Measurements from ENCODE around the gene RBFOX2. TPM values are rescaled to one million over a fixed set of nuclear protein-coding genes. Genes with fewer than 3 reads are reported as not detected.
"Not testable (repeated sequence)": the region's sequence is repeated elsewhere in the genome, so short reads cannot be mapped to it uniquely, and the experiment has no call there.

Gene RBFOX2
- total RNA-seq, 1 donor from 2014 or later: 3.2 TPM

DNA sequence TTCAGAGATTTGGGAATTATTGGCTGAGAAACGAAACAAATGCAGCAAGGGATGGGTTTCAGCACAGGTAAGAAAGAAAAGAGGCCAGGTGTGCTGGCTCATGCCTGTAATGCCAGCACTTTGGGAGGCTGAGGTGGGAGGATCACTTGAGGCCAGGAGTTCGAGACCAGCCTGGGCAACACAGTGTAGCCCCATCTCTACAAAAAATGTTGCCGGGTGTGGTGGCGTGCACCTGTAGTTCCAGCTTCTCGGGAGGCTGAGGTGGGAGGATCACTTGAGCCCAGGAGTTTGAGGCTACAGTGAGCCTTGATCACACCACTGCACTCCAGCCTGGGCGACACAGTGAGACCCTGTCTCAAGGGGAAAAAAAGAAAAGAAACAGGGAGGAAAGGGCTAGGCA lies 290.7 kb downstream of the RBFOX2 start:
- intact Hi-C loops (cut with micrococcal nuclease); H3K9me3 Mint-ChIP-seq; H3K4me3 Mint-ChIP-seq (ENCODE audit: low read depth); H3K4me1 Mint-ChIP-seq (ENCODE audit: low read depth); H3K36me3 Mint-ChIP-seq (ENCODE audit: low read depth); DNase-seq (ENCODE audit: low spot score); H3K27me3 Mint-ChIP-seq (ENCODE audit: low read depth); H3K27ac Mint-ChIP-seq: not testable (repeated sequence)

DNA sequence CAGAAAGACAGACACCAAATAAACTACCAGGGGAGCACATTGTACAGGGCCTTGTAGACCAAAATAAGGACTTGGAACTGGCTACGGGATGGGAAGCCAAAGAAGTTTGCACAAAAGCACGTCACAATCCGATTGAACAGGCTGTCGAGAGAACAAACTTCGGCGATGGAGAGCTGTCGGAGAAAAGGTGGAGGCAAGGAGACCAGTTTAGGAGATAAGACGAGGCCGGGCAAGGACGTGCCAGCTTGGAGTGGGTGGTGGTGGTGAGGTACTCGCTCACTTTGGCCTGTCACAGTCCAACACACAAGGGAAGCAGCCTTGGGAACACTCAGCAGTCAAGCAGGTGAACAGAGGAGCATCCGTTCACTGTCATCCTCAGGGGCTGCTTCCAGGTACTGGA lies 291.9 kb downstream of the RBFOX2 start:
- intact Hi-C loops (cut with micrococcal nuclease): no loop called here
- H3K27ac Mint-ChIP-seq: no peak overlapping the region
- H3K9me3 Mint-ChIP-seq: no peaks in the 10 kb centered on the region
- peaks cover under 1% of the 10 kb centered on the region for H3K4me1 Mint-ChIP-seq (ENCODE audit: low read depth)
- no peaks in the 10 kb centered on the region for H3K36me3 Mint-ChIP-seq (ENCODE audit: low read depth)
- DNase-seq (ENCODE audit: low spot score): no peak
- H3K4me3 Mint-ChIP-seq (ENCODE audit: low read depth): no peak overlapping the region
- no peaks in the 10 kb centered on the region for H3K27me3 Mint-ChIP-seq (ENCODE audit: low read depth)

DNA sequence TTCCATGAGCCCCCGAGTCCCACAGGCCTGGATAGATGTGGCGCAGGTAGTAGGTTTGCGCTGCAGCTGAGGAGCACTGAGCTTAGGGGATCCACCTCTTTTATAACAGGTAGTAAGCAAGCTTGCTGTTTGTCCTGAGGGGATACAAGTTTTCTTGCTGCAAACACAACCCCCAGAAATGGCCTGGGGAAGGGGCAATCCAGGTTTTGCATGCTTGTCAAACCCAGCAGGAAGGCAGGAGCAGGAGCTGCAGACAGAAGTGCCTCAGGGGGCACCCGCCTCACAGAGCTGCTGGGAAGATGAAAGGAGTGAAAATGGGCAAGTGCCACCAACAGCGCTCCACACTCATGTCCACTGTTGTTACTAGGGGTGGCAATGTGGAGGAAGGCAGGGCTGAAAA lies 292.5 kb downstream of the RBFOX2 start:
- DNase-seq (ENCODE audit: low spot score): no peak
- H3K27ac Mint-ChIP-seq: no peak overlapping the region
- no peak overlapping the region for H3K4me3 Mint-ChIP-seq (ENCODE audit: low read depth)

DNA sequence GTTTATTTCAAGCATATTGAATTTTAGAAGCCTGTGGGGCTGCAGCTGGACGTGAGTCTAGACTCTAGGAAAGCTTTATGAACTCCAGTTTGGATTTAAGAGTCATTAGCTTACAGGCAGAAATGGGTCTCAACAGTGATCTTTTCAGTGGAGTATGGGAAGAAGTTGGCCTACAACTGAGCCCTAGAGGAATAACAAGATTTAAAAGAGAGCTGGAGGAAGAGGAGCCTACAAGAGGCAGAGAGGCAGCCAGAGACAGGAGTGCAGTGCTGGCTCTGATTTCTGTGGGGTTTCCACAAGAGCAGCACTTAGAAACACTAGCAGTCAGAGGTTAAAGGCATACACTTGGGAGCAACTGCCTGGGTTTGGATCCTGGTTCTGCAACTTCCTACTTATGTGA lies 293.1 kb downstream of the RBFOX2 start:
- no peaks in the 10 kb centered on the region for H3K27me3 Mint-ChIP-seq (ENCODE audit: low read depth)
- no peak overlapping the region for H3K4me3 Mint-ChIP-seq (ENCODE audit: low read depth)
- no peak overlapping the region for H3K27ac Mint-ChIP-seq
- no peaks in the 10 kb centered on the region for H3K4me1 Mint-ChIP-seq (ENCODE audit: low read depth)
- DNase-seq (ENCODE audit: low spot score): no peak
- no peaks in the 10 kb centered on the region for H3K9me3 Mint-ChIP-seq
- H3K36me3 Mint-ChIP-seq (ENCODE audit: low read depth): no peaks in the 10 kb centered on the region
- intact Hi-C loops (cut with micrococcal nuclease): no loop called here

More for the DNA sequence above, 292.5 kb downstream of the RBFOX2 start:
- intact Hi-C loops (cut with micrococcal nuclease): no loop called here
- Mint-ChIP-seq H3K36me3 (ENCODE audit: low read depth) (no peaks in the 10 kb centered on the region), H3K27me3 (ENCODE audit: low read depth) (no peaks in the 10 kb centered on the region), H3K9me3 (no peaks in the 10 kb centered on the region), H3K4me1 (ENCODE audit: low read depth) (no peaks in the 10 kb centered on the region)

DNA sequence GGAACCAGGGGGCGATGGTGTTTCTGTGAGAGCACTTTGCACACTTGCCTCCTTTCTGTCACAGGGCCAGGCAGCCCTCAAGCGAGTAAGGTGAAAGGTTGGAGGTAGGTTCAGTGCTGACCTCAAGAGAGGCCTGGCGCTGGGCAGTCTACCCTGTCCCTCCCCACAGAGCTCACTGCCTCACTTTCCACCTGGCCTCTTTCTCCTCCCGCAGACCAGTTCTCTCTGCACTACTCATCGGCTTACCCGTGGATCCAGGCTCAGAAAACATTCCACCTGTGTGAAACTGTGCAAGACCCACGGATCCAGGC lies 294.2 kb downstream of the RBFOX2 start:
- Mint-ChIP-seq H3K27me3 (ENCODE audit: low read depth) (no peaks in the 10 kb centered on the region), H3K4me1 (ENCODE audit: low read depth) (no peaks in the 10 kb centered on the region), H3K36me3 (ENCODE audit: low read depth) (no peaks in the 10 kb centered on the region), H3K9me3 (no peaks in the 10 kb centered on the region), H3K4me3 (ENCODE audit: low read depth) (no peak overlapping the region), H3K27ac (no peak overlapping the region)
- intact Hi-C loops (cut with micrococcal nuclease): no loop called here
- DNase-seq (ENCODE audit: low spot score): no peak

DNA sequence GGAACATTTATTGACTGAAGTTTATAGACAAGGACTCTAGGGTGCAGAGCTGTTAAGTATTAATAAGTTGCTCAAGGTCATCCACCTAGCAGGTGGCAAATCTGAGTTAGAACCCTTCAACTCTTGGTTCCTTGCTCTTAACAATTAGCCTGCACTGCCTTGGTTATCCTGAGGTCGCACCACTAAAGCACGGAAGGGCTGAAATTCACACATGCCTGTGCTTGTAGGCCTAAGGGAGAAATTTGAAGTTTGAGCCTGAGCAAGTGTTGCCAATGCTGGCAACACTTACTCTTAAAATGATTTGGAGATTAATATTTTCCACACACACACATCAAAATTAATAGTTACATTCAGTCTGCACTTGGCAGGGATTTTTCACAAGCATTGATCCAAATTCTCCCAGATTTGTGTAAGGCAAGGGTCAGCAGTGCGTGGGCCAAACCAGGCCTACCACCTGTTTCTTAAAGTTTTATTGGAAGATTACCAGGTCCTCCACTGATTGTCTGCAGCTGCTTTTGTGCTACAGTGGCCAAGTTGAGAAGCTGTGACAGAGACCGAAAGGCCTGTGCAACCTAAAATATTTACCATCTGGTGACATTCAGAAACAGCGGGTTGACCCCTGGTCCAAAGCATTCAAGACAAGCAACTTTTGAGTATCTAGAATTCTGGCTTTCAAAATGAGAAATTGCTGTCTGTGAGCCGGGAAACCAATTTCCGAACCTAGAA lies 294.7 kb downstream of the RBFOX2 start:
- Mint-ChIP-seq H3K27ac (no peak overlapping the region), H3K36me3 (ENCODE audit: low read depth) (no peaks in the 10 kb centered on the region), H3K27me3 (ENCODE audit: low read depth) (no peaks in the 10 kb centered on the region), H3K4me1 (ENCODE audit: low read depth) (no peaks in the 10 kb centered on the region), H3K4me3 (ENCODE audit: low read depth) (no peak overlapping the region), H3K9me3 (no peaks in the 10 kb centered on the region)
- DNase-seq (ENCODE audit: low spot score): no peak
- intact Hi-C loops (cut with micrococcal nuclease): no loop called here

DNA sequence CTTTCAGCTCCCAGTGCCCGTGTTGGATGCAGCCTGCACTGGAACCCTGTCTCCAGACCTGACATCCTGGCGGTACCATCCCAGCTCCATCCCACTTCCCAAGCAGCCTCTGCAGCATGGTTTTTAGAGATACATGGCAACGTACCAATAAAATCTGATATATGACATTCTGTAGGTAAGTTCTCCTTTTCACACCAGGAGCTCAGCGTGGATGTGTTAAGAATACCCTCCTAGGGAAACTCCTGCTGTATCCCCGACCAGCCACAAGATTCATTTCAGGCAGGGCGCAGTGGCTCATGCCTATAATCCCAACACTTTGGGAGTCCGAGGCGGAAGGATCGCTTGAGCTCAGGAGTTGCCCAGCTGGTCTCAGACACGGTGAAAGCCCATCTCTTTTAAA lies 295.6 kb downstream of the RBFOX2 start:
- no peaks in the 10 kb centered on the region for H3K36me3 Mint-ChIP-seq (ENCODE audit: low read depth)
- no peaks in the 10 kb centered on the region for H3K9me3 Mint-ChIP-seq
- no peak for DNase-seq (ENCODE audit: low spot score)
- intact Hi-C loops (cut with micrococcal nuclease): no loop called here
- no peaks in the 10 kb centered on the region for H3K4me1 Mint-ChIP-seq (ENCODE audit: low read depth)
- no peak overlapping the region for H3K4me3 Mint-ChIP-seq (ENCODE audit: low read depth)
- H3K27me3 Mint-ChIP-seq (ENCODE audit: low read depth): no peaks in the 10 kb centered on the region
- no peak overlapping the region for H3K27ac Mint-ChIP-seq

DNA sequence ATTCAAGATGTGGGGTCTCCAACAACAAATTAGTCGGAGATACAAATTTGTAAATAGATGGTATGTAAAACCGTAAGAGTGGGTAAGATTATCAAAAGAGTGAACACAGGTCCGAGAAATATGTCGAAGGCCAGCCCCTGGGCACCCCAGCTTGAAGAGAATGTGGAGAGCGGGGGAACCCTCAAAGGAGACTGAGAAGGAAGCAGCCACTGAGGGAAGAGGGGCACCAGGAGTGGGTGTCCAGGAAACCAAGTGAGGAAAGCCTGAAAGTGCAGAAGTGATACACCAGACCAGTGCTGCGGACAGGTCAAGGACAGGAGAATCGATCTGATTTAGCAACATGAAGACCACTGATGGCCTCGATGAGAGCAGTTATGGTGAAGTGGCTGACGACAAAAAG lies 296.5 kb downstream of the RBFOX2 start:
- Mint-ChIP-seq H3K27me3 (ENCODE audit: low read depth) (no peaks in the 10 kb centered on the region), H3K36me3 (ENCODE audit: low read depth) (no peaks in the 10 kb centered on the region), H3K27ac (no peak overlapping the region), H3K4me1 (ENCODE audit: low read depth) (no peaks in the 10 kb centered on the region), H3K9me3 (no peaks in the 10 kb centered on the region), H3K4me3 (ENCODE audit: low read depth) (no peak overlapping the region)
- DNase-seq (ENCODE audit: low spot score): no peak
- intact Hi-C loops (cut with micrococcal nuclease): no loop called here

DNA sequence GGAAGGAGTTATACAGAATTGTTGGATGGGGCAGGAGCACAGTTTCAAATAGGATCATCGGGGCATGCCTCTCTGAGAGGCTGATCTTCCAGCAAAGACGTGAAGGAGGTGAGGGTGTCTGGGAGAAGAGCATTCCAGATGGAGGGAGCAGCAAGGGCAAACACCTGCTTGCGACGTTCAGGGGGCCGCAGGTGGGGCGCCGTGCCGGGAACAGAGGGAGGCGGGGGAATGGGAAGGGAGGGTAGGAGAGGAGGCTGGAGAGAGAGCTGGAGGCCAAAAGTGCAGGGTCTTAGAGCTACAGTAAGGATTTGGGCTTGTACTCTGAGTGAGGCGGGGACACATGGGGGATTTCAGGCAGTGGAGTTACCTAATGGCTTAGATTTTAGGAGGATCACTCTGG lies 297.3 kb downstream of the RBFOX2 start:
- no peaks in the 10 kb centered on the region for H3K27me3 Mint-ChIP-seq (ENCODE audit: low read depth)
- H3K27ac Mint-ChIP-seq: no peak overlapping the region
- no peak for DNase-seq (ENCODE audit: low spot score)
- H3K9me3 Mint-ChIP-seq: no peaks in the 10 kb centered on the region
- H3K36me3 Mint-ChIP-seq (ENCODE audit: low read depth): no peaks in the 10 kb centered on the region
- H3K4me1 Mint-ChIP-seq (ENCODE audit: low read depth): no peaks in the 10 kb centered on the region
- intact Hi-C loops (cut with micrococcal nuclease): no loop called here
- H3K4me3 Mint-ChIP-seq (ENCODE audit: low read depth): no peak overlapping the region

DNA sequence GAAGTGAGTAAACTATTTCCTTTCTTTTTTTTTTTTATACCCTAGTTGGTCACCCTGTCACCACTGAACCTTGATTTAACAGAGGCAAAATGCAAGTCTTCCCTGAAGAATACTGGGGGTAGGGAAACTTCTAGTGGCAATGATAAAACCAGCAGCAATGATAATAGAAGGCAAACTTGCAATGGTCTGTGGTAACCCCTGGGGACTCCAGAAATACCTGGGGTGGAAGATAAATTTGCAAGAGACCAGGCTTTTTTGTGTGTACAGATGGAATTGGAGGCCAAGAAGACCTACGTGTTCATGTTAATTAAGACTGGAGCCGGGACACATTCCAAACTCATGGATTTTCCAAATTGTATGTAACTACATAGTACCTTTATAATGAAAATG lies 299.3 kb downstream of the RBFOX2 start:
- Mint-ChIP-seq H3K9me3 (no peaks in the 10 kb centered on the region), H3K4me3 (ENCODE audit: low read depth) (no peak overlapping the region), H3K27me3 (ENCODE audit: low read depth) (no peaks in the 10 kb centered on the region), H3K4me1 (ENCODE audit: low read depth) (no peaks in the 10 kb centered on the region), H3K27ac (no peak overlapping the region), H3K36me3 (ENCODE audit: low read depth) (no peaks in the 10 kb centered on the region)
- intact Hi-C loops (cut with micrococcal nuclease): no loop called here
- DNase-seq (ENCODE audit: low spot score): no peak

DNA sequence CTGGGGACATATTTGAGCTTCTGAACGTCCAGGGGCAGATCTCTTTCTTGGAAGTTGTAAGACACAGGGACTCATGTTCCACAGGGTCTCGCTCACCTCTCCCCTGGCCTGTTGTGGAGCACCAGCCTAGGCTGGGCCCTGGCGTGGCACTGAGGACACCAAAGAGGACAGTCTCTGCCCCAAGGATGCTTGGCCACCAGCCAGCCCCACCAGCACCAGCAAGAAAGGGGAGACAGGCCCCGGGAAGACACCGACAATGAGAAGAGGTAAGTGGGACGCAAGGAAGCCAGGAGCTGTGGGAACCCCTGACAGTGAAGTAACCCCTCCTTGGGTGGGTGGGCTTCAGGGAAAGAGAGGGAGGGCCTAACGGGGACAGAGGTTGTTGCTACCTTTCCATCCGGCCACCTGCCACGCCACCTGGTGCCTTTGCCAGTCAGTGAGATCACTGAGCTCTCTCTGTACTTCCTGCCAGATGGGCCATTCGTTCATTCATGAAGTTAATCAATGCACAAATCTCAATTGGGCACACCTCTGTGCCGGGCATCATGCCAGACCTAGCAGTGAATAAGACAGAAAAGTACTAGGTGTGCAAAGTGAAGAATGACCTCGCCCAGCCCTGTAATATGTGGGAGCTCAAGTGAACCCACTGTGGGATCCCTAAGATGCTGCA lies 299.9 kb downstream of the RBFOX2 start:
- no peak for DNase-seq (ENCODE audit: low spot score)
- no peaks in the 10 kb centered on the region for H3K4me1 Mint-ChIP-seq (ENCODE audit: low read depth)
- intact Hi-C loops (cut with micrococcal nuclease): no loop called here
- no peak overlapping the region for H3K4me3 Mint-ChIP-seq (ENCODE audit: low read depth)
- H3K36me3 Mint-ChIP-seq (ENCODE audit: low read depth): no peaks in the 10 kb centered on the region
- no peaks in the 10 kb centered on the region for H3K9me3 Mint-ChIP-seq
- H3K27ac Mint-ChIP-seq: no peak overlapping the region
- H3K27me3 Mint-ChIP-seq (ENCODE audit: low read depth): no peaks in the 10 kb centered on the region

DNA sequence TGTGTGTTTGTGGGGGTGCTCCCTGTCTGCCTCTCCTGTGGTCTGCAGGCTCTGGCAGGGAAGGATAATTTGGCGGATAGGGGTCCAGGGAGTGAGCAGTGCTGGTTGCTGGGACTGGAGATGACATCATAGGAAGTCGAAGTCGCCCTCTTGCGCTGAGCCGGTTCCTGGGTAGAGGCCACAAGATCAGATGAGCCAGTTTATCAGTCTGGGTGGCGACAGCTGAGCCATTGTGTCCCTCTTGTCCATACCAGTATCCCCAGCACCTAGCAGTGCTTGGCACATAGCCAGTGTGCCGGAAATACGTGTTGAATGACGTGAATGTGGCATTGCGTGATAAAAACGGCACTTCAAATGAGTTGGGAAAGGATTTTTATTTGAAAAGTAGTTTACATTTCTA lies 301.2 kb downstream of the RBFOX2 start:
- intact Hi-C loops (cut with micrococcal nuclease): no loop called here
- H3K36me3 Mint-ChIP-seq (ENCODE audit: low read depth): no peaks in the 10 kb centered on the region
- H3K27me3 Mint-ChIP-seq (ENCODE audit: low read depth): no peaks in the 10 kb centered on the region
- H3K4me1 Mint-ChIP-seq (ENCODE audit: low read depth): no peaks in the 10 kb centered on the region
- DNase-seq (ENCODE audit: low spot score): no peak
- no peak overlapping the region for H3K27ac Mint-ChIP-seq
- H3K4me3 Mint-ChIP-seq (ENCODE audit: low read depth): no peak overlapping the region
- no peaks in the 10 kb centered on the region for H3K9me3 Mint-ChIP-seq

DNA sequence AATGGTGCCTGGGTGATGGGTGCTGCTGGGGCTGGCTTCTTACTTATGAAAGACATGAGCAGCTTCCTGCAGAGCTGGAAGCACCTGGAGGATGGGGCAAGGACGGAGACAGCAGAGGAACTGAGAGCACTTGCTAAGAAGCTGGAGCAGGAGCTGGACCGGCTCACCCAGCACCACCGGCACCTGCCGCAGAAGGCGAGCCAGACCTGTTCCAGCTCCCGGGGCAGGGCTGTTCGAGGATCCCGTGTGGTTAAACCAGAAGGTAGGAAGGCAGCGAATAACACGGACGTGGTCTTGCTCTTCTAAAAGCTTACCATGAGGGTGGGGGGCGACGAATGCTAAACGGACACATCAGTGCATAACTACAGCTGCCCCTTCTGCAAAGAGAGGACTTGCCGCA lies 301.7 kb downstream of the RBFOX2 start:
- H3K27me3 Mint-ChIP-seq (ENCODE audit: low read depth): no peaks in the 10 kb centered on the region
- H3K36me3 Mint-ChIP-seq (ENCODE audit: low read depth): no peaks in the 10 kb centered on the region
- no peaks in the 10 kb centered on the region for H3K4me1 Mint-ChIP-seq (ENCODE audit: low read depth)
- DNase-seq (ENCODE audit: low spot score): no peak
- H3K9me3 Mint-ChIP-seq: no peaks in the 10 kb centered on the region
- intact Hi-C loops (cut with micrococcal nuclease): no loop called here
- no peak overlapping the region for H3K4me3 Mint-ChIP-seq (ENCODE audit: low read depth)
- H3K27ac Mint-ChIP-seq: no peak overlapping the region

DNA sequence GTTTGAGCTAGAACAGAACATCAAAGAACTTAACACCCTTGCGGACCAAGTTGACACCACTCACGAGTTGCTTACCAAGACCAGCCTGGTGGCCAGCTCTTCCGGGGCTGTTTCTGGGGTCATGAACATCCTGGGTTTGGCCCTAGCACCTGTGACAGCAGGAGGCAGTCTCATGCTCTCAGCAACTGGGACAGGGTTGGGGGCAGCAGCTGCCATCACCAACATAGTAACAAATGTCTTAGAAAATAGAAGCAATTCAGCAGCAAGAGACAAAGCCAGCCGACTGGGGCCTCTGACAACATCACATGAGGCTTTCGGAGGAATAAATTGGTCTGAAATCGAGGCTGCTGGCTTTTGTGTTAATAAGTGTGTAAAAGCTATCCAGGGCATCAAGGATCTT lies 302.2 kb downstream of the RBFOX2 start:
- intact Hi-C loops (cut with micrococcal nuclease): no loop called here
- H3K27ac Mint-ChIP-seq: no peak overlapping the region
- H3K27me3 Mint-ChIP-seq (ENCODE audit: low read depth): no peaks in the 10 kb centered on the region
- H3K4me1 Mint-ChIP-seq (ENCODE audit: low read depth): no peaks in the 10 kb centered on the region
- H3K4me3 Mint-ChIP-seq (ENCODE audit: low read depth): no peak overlapping the region
- no peaks in the 10 kb centered on the region for H3K36me3 Mint-ChIP-seq (ENCODE audit: low read depth)
- no peak for DNase-seq (ENCODE audit: low spot score)
- H3K9me3 Mint-ChIP-seq: no peaks in the 10 kb centered on the region
